ENCODE data around the gene SIAE.
A peak's percentile ranks its signal among the peaks of the same experiment; 100 is the strongest.
"Not testable (repeated sequence)": the region's sequence is repeated elsewhere in the genome, so short reads cannot be mapped to it uniquely, and the experiment has no call there.

SIAE gene

GRCh38 chr11:124622531-124623451, 50.7 kb downstream of the SIAE start, which contains the start of gene TBRG1:
TBRG1 (plus strand) TSS chr11:124622864; CDS start chr11:124623084, 220 bp downstream.
- peak; percentile 67 for FAIRE-seq

GRCh38 chr11:124618863-124619262, 54.7 kb downstream of the SIAE start:
- FAIRE-seq, result no peak

- no peak for FAIRE-seq
These were observed 60.8 kb downstream of the SIAE start for GRCh38 chr11:124612567-124613246.

GRCh38 chr11:124612045-124612444, 61.5 kb downstream of the SIAE start:
- no peak for FAIRE-seq

- FAIRE-seq, result no peak
These were observed 62.5 kb downstream of the SIAE start, which contains the start of gene PANX3 for GRCh38 chr11:124611064-124611463. PANX3 (plus strand) TSS chr11:124611428; CDS start chr11:124611557, 129 bp downstream.

GRCh38 chr11:124610295-124610694, 63.2 kb downstream of the SIAE start:
- no peak for FAIRE-seq

GRCh38 chr11:124608147-124608546, 65.4 kb downstream of the SIAE start:
- FAIRE-seq, result no peak

GRCh38 chr11:124605719-124606118, 67.8 kb downstream of the SIAE start:
- no peak for FAIRE-seq

- FAIRE-seq, result not testable (repeated sequence)
These were observed 70.8 kb downstream of the SIAE start for GRCh38 chr11:124602723-124603122.

GRCh38 chr11:124602193-124602592, 71.3 kb downstream of the SIAE start:
- FAIRE-seq, result no peak

- no peak for FAIRE-seq
These were observed 72.8 kb downstream of the SIAE start for GRCh38 chr11:124600621-124601320.

- FAIRE-seq, result no peak
These were observed 75.9 kb downstream of the SIAE start for GRCh38 chr11:124597626-124598025.

GRCh38 chr11:124595302-124595701, 78.2 kb downstream of the SIAE start:
- FAIRE-seq, result no peak

GRCh38 chr11:124592627-124593026, 80.9 kb downstream of the SIAE start:
- no peak for FAIRE-seq

GRCh38 chr11:124591430-124591829, 82.1 kb downstream of the SIAE start:
- FAIRE-seq, result no peak

GRCh38 chr11:124586238-124586860, 87.2 kb downstream of the SIAE start:
- no peak for FAIRE-seq

GRCh38 chr11:124584681-124585372, 88.7 kb downstream of the SIAE start:
- FAIRE-seq, result no peak

- no peak for FAIRE-seq
These were observed 89.8 kb downstream of the SIAE start for GRCh38 chr11:124583781-124584180.
